SK-N-SH (cell line): ENCODE results near the gene SSNA1. TPM values are rescaled to one million over a fixed set of nuclear protein-coding genes. Genes with fewer than 3 reads are reported as not detected.

Source experiments
- CTCF ChIA-PET: fragments of 300-600, 350-600 bp; formaldehyde crosslinking; extraction: SDS; loops from one replicate; lab custom pipeline; 2021; lab: Yijun Ruan, JAX
- POLR2A ChIA-PET: fragments of 350-600 bp; sonication (Branson Sonifier 250); formaldehyde crosslinking; extraction: SDS; loops from one replicate; lab custom pipeline; 2020; ENCODE audit warnings: antibody characterized with exemption, inconsistent platforms; lab: Yijun Ruan, JAX
- DNase-seq: peaks from one replicate; pipeline ENCODE4 v3.0.0; 2012
- H2AFZ ChIP-seq: fragments of 200-600 bp; sonication (generic); 2 replicates; pipeline ENCODE4 v1.8.1; 2016; ENCODE audit warnings: antibody characterized with exemption, mild to moderate bottlenecking, low read depth
- H3F3A ChIP-seq: fragments of 200-600 bp; sonication (generic); replicated peaks from 2 replicates; pipeline ENCODE3; 2016; ENCODE audit warnings: antibody characterized with exemption, mild to moderate bottlenecking; ENCODE audit not compliant: insufficient read depth
- H3K27ac ChIP-seq, 2 experiments: fragments of 200-500 bp in 1 of 2; fragments of 200-600 bp in 1 of 2; sonication (Bioruptor generic) in 1 of 2; sonication (generic), shearing (Covaris generic) in 1 of 2; 2 replicates each; pipeline versions ENCODE4 v1.5.1 to v1.6.1; 2014 to 2016; ENCODE audit warnings: low read depth in 2 of 2, inconsistent platforms in 1 of 2, low read length in 1 of 2, mild to moderate bottlenecking in 1 of 2, mixed read lengths in 1 of 2
- H3K27me3 ChIP-seq: fragments of 200-600 bp; sonication (generic), shearing (Covaris generic); 2 replicates; pipeline ENCODE4 v1.6.1; 2016; ENCODE audit warnings: mixed run types; ENCODE audit not compliant: insufficient read depth
- H3K36me3 ChIP-seq, 2 experiments: fragments of 200-500 bp in 1 of 2; fragments of 200-600 bp in 1 of 2; sonication (Bioruptor generic) in 1 of 2; sonication (generic) in 1 of 2; replicated peaks in 1 of 2; 2 replicates each; pipeline versions ENCODE3 to v1.5.1; 2014 to 2016; ENCODE audit warnings: low read length in 1 of 2, mild to moderate bottlenecking in 1 of 2; ENCODE audit not compliant: insufficient read depth in 2 of 2, control insufficient read depth in 1 of 2
- H3K4me1 ChIP-seq, 2 experiments: fragments of 200-500 bp in 1 of 2; fragments of 200-600 bp in 1 of 2; sonication (Bioruptor generic) in 1 of 2; sonication (generic), shearing (Covaris generic) in 1 of 2; 2 replicates each; pipeline versions ENCODE4 v1.5.1 to v1.6.1; 2014 to 2016; ENCODE audit warnings: low read depth in 1 of 2, low read length in 1 of 2, mixed run types in 1 of 2; ENCODE audit not compliant: insufficient read depth in 2 of 2, control insufficient read depth in 1 of 2
- H3K4me2 ChIP-seq: fragments of 200-600 bp; sonication (generic), shearing (Covaris generic); 2 replicates; pipeline ENCODE4 v1.6.1; 2017; ENCODE audit warnings: mixed run types
- H3K4me3 ChIP-seq, 2 experiments: fragments of 200-500 bp in 1 of 2; fragments of 200-600 bp in 1 of 2; sonication (Bioruptor generic) in 1 of 2; sonication (generic), shearing (Covaris generic) in 1 of 2; 2 replicates each; pipeline versions ENCODE4 v1.5.1 to v1.8.1; 2014 to 2016; ENCODE audit warnings: low read depth in 2 of 2, inconsistent platforms in 1 of 2, low read length in 1 of 2, mild to moderate bottlenecking in 1 of 2, mixed read lengths in 1 of 2, moderate library complexity in 1 of 2
- H3K79me2 ChIP-seq: fragments of 200-600 bp; sonication (generic); 2 replicates; pipeline ENCODE4 v1.8.1; 2017; ENCODE audit warnings: mild to moderate bottlenecking; ENCODE audit not compliant: insufficient read depth
- H3K9ac ChIP-seq: fragments of 200-600 bp; sonication (generic); 2 replicates; pipeline ENCODE4 v1.6.1; 2017; ENCODE audit warnings: mixed run types
- H3K9me2 ChIP-seq: fragments of 200-600 bp; sonication (generic); 2 replicates; pipeline ENCODE4 v1.6.1; 2017; ENCODE audit warnings: mixed run types
- H3K9me3 ChIP-seq: fragments of 200-600 bp; sonication (generic); 2 replicates; pipeline ENCODE4 v1.6.1; 2017; ENCODE audit warnings: mixed run types, mild to moderate bottlenecking, moderate library complexity
- H4K20me1 ChIP-seq: fragments of 200-600 bp; sonication (generic); 2 replicates; pipeline ENCODE4 v1.6.1; 2017; ENCODE audit warnings: mild to moderate bottlenecking, mixed run types; ENCODE audit not compliant: insufficient read depth
- EP300 ChIP-seq, 2 experiments: IDR thresholded peaks; 2 replicates each; pipeline versions ENCODE4 v1.4.0 to v1.6.1; 2012; ENCODE audit warnings: borderline replicate concordance in 1 of 2, low read depth in 1 of 2, low read length in 1 of 2
- EZH2phosphoT487 ChIP-seq: fragments of 200-600 bp; sonication (generic); IDR thresholded peaks from 2 replicates; pipeline ENCODE4 v1.6.1; 2017; ENCODE audit warnings: low read depth, mixed run types, mild to moderate bottlenecking, antibody characterized with exemption, moderate library complexity, borderline replicate concordance
- FOXM1 ChIP-seq: IDR thresholded peaks from 2 replicates; pipeline ENCODE4 v1.4.0; 2012; ENCODE audit warnings: low read depth, mild to moderate bottlenecking
- GABPA ChIP-seq: IDR thresholded peaks from 2 replicates; pipeline ENCODE4 v1.4.0; 2012; ENCODE audit warnings: low read depth, mild to moderate bottlenecking
- MXI1 ChIP-seq: IDR thresholded peaks from 2 replicates; pipeline ENCODE4 v1.6.1; 2012; ENCODE audit warnings: mild to moderate bottlenecking, low read depth, low read length, improper control_type of control experiment
- NFIC ChIP-seq: IDR thresholded peaks from 2 replicates; pipeline ENCODE4 v1.4.0; 2012; ENCODE audit warnings: borderline replicate concordance
- NRF1 ChIP-seq: IDR thresholded peaks from 2 replicates; pipeline ENCODE4 v1.6.1; 2012; ENCODE audit warnings: low read depth, mild to moderate bottlenecking, low read length
- RCOR1 ChIP-seq: fragments of 150-350 bp; IDR thresholded peaks from 2 replicates; pipeline ENCODE4 v1.6.1; 2017; ENCODE audit warnings: antibody characterized with exemption, low read length
- RFX5 ChIP-seq: IDR thresholded peaks from 2 replicates; pipeline ENCODE4 v1.6.1; 2012; ENCODE audit warnings: mild to moderate bottlenecking, improper control_type of control experiment, low read length
- RXRA ChIP-seq: IDR thresholded peaks from 2 replicates; pipeline ENCODE4 v1.4.0; 2012; ENCODE audit warnings: low read depth, mild to moderate bottlenecking, borderline replicate concordance
- SIN3A ChIP-seq: IDR thresholded peaks from 2 replicates; pipeline ENCODE4 v1.6.1; 2012; ENCODE audit warnings: low read depth, mild to moderate bottlenecking, low read length, moderate library complexity, borderline replicate concordance
- TAF1 ChIP-seq: IDR thresholded peaks from 2 replicates; pipeline ENCODE4 v1.6.1; 2012; ENCODE audit warnings: low read depth, mild to moderate bottlenecking, low read length, moderate library complexity, borderline replicate concordance
- YY1 ChIP-seq: IDR thresholded peaks from 2 replicates; pipeline ENCODE4 v1.4.0; 2012; ENCODE audit warnings: low read depth, mild to moderate bottlenecking
- WGBS: methylation state at CpG from one replicate; pipeline ENCODE4 v1.1.6; 2017; ENCODE audit warnings: low lambda C conversion rate; 5-methylcytosine and 5-hydroxymethylcytosine counted together
- polyA plus RNA-seq, 3 experiments: library from polyadenylated mRNA; depleted of rRNA; stranded (reverse); fragments of >200 nt; gene quantifications; 2 replicates each; pipeline ENCODE4 v1.2.3, GENCODE V29; 2012
- TF ChIP-seq, protein P1 (sequence below): IDR thresholded peaks from 2 replicates; pipeline ENCODE4 v1.4.0; 2012; ENCODE audit warnings: low read depth
- TF ChIP-seq, protein P2 (sequence below): fragments of 150-350 bp; IDR thresholded peaks from 2 replicates; pipeline ENCODE4 v1.6.1; 2016; ENCODE audit warnings: mild to moderate bottlenecking, low read depth, low read length
- TF ChIP-seq, protein P3 (sequence below): IDR thresholded peaks from 2 replicates; pipeline ENCODE4; 2012

SSNA1 gene
- polyA plus RNA-seq, 1 of the 3 experiments (the other 2 are of a cell fraction): 124 TPM

DNA sequence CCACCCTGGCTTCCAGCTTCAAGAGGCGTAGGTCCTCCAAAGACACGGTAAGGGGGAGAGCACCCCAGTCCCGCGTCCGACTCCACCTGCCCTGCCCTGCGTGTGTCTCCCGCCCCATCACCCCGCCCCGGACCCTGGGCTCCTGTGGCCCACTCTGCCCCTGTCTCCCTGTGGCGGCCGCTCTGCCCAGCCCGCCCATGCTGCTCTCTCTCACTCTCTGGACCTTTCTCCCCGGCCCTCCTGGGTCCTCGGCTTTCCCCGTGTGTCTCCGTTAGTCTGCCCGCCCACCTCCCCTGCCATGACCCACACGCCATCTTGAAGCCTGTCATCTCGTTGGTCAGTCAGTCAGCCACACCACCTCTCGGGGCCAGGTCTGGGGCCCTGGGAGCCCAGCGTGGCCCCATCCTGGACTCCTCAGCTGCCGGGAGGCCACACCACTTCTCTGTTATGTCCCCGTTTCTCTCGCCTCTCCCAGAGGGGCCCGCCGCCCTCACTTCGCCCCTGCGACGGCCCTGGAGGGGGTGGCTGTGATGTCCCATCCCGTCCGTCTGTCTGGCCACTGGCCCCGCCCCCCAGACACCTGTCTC is 23.1 kb upstream of the SSNA1 start (continued):
- no peak for TF ChIP-seq NRF1
- no peak for TF ChIP-seq RFX5
- TF ChIP-seq MXI1: no peak
- no peak for TF ChIP-seq EZH2phosphoT487
- TF ChIP-seq, all 33 proteins: peak for 0

DNA sequence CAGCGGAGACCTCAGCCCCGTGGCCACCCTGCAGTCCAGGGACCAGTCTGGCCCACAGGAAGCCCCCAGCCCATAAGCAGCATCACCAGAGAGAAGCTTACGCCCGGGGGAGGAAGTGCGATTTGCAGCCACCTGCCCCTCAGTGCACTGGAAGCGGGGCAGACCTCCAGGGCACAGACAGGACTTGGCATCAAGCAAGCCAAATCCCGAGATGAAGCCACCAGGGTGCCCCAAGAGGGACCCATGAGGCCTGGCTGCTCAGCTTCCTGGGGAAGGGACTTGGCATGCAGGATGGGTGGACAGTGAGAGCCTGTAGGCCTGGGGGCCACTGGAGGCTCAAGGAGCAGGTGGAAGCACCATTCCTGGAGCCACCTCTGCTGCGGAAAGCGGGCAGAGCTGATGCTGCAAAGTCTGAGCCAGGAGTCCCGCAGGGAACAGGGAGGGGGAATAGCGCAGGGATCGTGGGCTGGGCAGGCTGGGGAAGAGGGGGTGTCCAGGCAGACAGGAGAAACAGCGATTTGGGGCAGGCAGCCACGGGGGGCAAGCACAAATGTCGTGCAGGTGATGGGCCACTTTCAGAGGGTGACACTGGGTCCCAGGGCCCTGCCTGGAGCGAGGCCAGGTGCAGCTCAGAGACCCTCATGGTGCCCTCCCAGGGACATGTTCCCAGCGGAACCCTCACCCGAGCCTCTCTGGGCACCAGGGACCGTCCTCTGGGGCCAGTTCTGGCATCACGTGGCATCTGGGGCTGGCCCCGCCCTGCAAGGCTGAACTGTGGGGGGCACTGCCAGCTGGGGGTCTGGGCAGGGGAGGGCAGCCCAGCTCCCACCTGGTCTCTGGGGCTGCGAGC is 21.9 kb upstream of the SSNA1 start:
- H3K4me1 ChIP-seq: peaks cover 0 to 4% of the 10 kb centered on the region in 2 experiments; a peak in 1 of 4 replicates
- H3K9ac ChIP-seq: no peak overlapping the region
- no peaks in the 10 kb centered on the region for H3K79me2 ChIP-seq
- H2AFZ ChIP-seq: no peak overlapping the region
- H4K20me1 ChIP-seq: no peaks in the 10 kb centered on the region
- 17% methylated on average over 10 of the region's 22 CpGs for WGBS
- H3K36me3 ChIP-seq: no peaks in the 10 kb centered on the region
- peak; percentile 50 for DNase-seq
- ChIA-PET POLR2A (no interaction called here), CTCF (interaction anchor here (0.6 to 0.8 kb wide), 2 partner anchors 102 to 135 kb away, joined by 3 read pairs; partner anchors contain the start of gene NRARP)
- H3F3A ChIP-seq: no peaks in the 10 kb centered on the region
- H3K27me3 ChIP-seq: peaks cover 40% of the 10 kb centered on the region
- no peak overlapping the region for H3K27ac ChIP-seq
- no peak overlapping the region for H3K4me3 ChIP-seq
- H3K9me2 ChIP-seq: no peaks in the 10 kb centered on the region
- H3K9me3 ChIP-seq: no peaks in the 10 kb centered on the region
- no peak overlapping the region for H3K4me2 ChIP-seq
- no peak for TF ChIP-seq YY1
- no peak for TF ChIP-seq MXI1
- TF ChIP-seq, protein P1, sequence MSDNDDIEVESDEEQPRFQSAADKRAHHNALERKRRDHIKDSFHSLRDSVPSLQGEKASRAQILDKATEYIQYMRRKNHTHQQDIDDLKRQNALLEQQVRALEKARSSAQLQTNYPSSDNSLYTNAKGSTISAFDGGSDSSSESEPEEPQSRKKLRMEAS: no peak
- no peak for TF ChIP-seq RXRA
- no peak for TF ChIP-seq RCOR1
- TF ChIP-seq, protein P2, sequence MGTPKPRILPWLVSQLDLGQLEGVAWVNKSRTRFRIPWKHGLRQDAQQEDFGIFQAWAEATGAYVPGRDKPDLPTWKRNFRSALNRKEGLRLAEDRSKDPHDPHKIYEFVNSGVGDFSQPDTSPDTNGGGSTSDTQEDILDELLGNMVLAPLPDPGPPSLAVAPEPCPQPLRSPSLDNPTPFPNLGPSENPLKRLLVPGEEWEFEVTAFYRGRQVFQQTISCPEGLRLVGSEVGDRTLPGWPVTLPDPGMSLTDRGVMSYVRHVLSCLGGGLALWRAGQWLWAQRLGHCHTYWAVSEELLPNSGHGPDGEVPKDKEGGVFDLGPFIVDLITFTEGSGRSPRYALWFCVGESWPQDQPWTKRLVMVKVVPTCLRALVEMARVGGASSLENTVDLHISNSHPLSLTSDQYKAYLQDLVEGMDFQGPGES: no peak
- TF ChIP-seq TAF1: no peak
- TF ChIP-seq, protein P3, sequence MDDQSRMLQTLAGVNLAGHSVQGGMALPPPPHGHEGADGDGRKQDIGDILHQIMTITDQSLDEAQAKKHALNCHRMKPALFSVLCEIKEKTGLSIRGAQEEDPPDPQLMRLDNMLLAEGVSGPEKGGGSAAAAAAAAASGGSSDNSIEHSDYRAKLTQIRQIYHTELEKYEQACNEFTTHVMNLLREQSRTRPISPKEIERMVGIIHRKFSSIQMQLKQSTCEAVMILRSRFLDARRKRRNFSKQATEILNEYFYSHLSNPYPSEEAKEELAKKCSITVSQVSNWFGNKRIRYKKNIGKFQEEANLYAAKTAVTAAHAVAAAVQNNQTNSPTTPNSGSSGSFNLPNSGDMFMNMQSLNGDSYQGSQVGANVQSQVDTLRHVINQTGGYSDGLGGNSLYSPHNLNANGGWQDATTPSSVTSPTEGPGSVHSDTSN: no peak
- no peak for TF ChIP-seq FOXM1
- TF ChIP-seq GABPA: no peak
- no peak for TF ChIP-seq NFIC
- TF ChIP-seq EP300 (IDR thresholded peaks at IDR 0.05; ENCODE audit: borderline replicate concordance in 1 of 2, low read depth in 1 of 2, low read length in 1 of 2): no peak
- no peak for TF ChIP-seq SIN3A
- TF ChIP-seq, all 33 proteins: peak for 0
